IMR-90 (cell line): Measurements from ENCODE around the gene DMRT3. TPM values are rescaled to one million over a fixed set of nuclear protein-coding genes. Genes with fewer than 3 reads are reported as not detected.

Source experiments
- ATAC-seq: fragments of 200-7000 bp; cut with Tn5 transposase; 2 replicates; pipeline ENCODE4 v1.9.1; 2020; ENCODE audit warnings: low read depth, mild to moderate bottlenecking, moderate library complexity
- BruUV-seq: library from RNA; stranded (reverse); fragments of 400-500 nt; replicated peaks from 2 replicates; lab custom pipeline; 2021; lab: Mats Ljungman, UMichigan
- CTCF ChIA-PET: fragments of 300-600 bp; formaldehyde crosslinking; extraction: SDS; loops from one replicate; lab custom pipeline; 2021; ENCODE audit warnings: antibody characterized with exemption; lab: Yijun Ruan, JAX
- POLR2A ChIA-PET: fragments of 300-600 bp; sonication (Branson Sonifier 250); formaldehyde crosslinking; loops from one replicate; lab custom pipeline; 2022; ENCODE audit warnings: antibody characterized with exemption; ENCODE audit not compliant: unreplicated experiment; lab: Charles Lee
- DNase-seq: peaks from one replicate; pipeline ENCODE4 v3.0.0; 2013
- H2AFZ ChIP-seq: replicated peaks from 2 replicates; pipeline ENCODE3; 2013; ENCODE audit warnings: low read length, mild to moderate bottlenecking; ENCODE audit not compliant: poor library complexity
- H2AK5ac ChIP-seq: 2 replicates; pipeline ENCODE4 v1.6.1; 2013; ENCODE audit warnings: low read depth, low read length, inconsistent platforms
- H2AK9ac ChIP-seq: replicated peaks from 2 replicates; pipeline ENCODE3; 2013; ENCODE audit warnings: mild to moderate bottlenecking, low read depth, low read length, moderate library complexity; ENCODE audit not compliant: poor library complexity
- H2BK120ac ChIP-seq: 2 replicates; pipeline ENCODE4 v1.6.1; 2013; ENCODE audit warnings: low read depth, low read length, inconsistent platforms
- H2BK15ac ChIP-seq: 3 replicates; pipeline ENCODE4 v1.6.1; 2013; ENCODE audit warnings: low read depth, low read length, inconsistent platforms
- H2BK20ac ChIP-seq: 2 replicates; pipeline ENCODE4 v1.6.1; 2013; ENCODE audit warnings: low read depth, mild to moderate bottlenecking, inconsistent platforms, low read length, moderate library complexity
- H2BK5ac ChIP-seq: 2 replicates; pipeline ENCODE4 v1.6.1; 2013; ENCODE audit warnings: mild to moderate bottlenecking, low read depth, low read length, inconsistent platforms; ENCODE audit not compliant: poor library complexity, severe bottlenecking
- H3K14ac ChIP-seq: replicated peaks from 2 replicates; pipeline ENCODE4 v1.6.1; 2013; ENCODE audit warnings: low read depth, low read length, inconsistent platforms
- H3K18ac ChIP-seq: 2 replicates; pipeline ENCODE4 v1.6.1; 2013; ENCODE audit warnings: low read depth, low read length, control low read depth
- H3K23ac ChIP-seq: 2 replicates; pipeline ENCODE4 v1.6.1; 2013; ENCODE audit warnings: low read depth, low read length, inconsistent platforms
- H3K27ac ChIP-seq: 2 replicates; pipeline ENCODE4 v1.5.1; 2013; ENCODE audit warnings: mild to moderate bottlenecking, control low read depth, low read length; ENCODE audit not compliant: insufficient read depth
- H3K27me3 ChIP-seq: 2 replicates; pipeline ENCODE4 v1.6.1; 2013; ENCODE audit warnings: low read length; ENCODE audit not compliant: control insufficient read depth, insufficient read depth
- H3K36me3 ChIP-seq: 2 replicates; pipeline ENCODE4 v1.6.1; 2013; ENCODE audit warnings: low read length, mixed read lengths; ENCODE audit not compliant: control insufficient read depth, insufficient read depth
- H3K4ac ChIP-seq: 2 replicates; pipeline ENCODE4 v1.6.1; 2013; ENCODE audit warnings: low read depth, low read length, inconsistent platforms
- H3K4me1 ChIP-seq: 2 replicates; pipeline ENCODE4 v1.6.1; 2013; ENCODE audit warnings: low read length, mixed read lengths; ENCODE audit not compliant: control insufficient read depth, insufficient read depth
- H3K4me2 ChIP-seq: 2 replicates; pipeline ENCODE4 v1.6.1; 2013; ENCODE audit warnings: low read depth, mild to moderate bottlenecking, control low read depth, low read length, moderate library complexity
- H3K4me3 ChIP-seq: 2 replicates; pipeline ENCODE4 v1.5.1; 2013; ENCODE audit warnings: low read depth, mild to moderate bottlenecking, control low read depth, low read length, moderate library complexity; ENCODE audit not compliant: insufficient read depth
- H3K56ac ChIP-seq: 2 replicates; pipeline ENCODE4 v1.6.1; 2013; ENCODE audit warnings: low read length, inconsistent platforms; ENCODE audit not compliant: insufficient read depth; ENCODE audit errors: extremely low read depth
- H3K79me1 ChIP-seq, 2 experiments: 2 replicates each; pipeline ENCODE4 v1.6.1; 2013; ENCODE audit warnings: low read length in 2 of 2, inconsistent platforms in 1 of 2, low read depth in 1 of 2
- H3K9ac ChIP-seq: 2 replicates; pipeline ENCODE4 v1.6.1; 2013; ENCODE audit warnings: low read depth, low read length, control low read depth
- H3K9me1 ChIP-seq: 2 replicates; pipeline ENCODE4 v1.6.1; 2013; ENCODE audit warnings: low read length, inconsistent platforms; ENCODE audit not compliant: insufficient read depth
- H3K9me3 ChIP-seq: 2 replicates; pipeline ENCODE4 v1.6.1; 2013; ENCODE audit warnings: low read length; ENCODE audit not compliant: control insufficient read depth, insufficient read depth
- H4K20me1 ChIP-seq: 2 replicates; pipeline ENCODE4 v1.6.1; 2013; ENCODE audit warnings: low read length, inconsistent platforms; ENCODE audit not compliant: insufficient read depth
- H4K5ac ChIP-seq: 2 replicates; pipeline ENCODE4 v1.6.1; 2013; ENCODE audit warnings: mild to moderate bottlenecking, low read depth, low read length, control low read depth
- H4K8ac ChIP-seq, 2 experiments: 2 replicates each; pipeline ENCODE4 v1.6.1; 2013; ENCODE audit warnings: low read depth in 2 of 2, low read length in 2 of 2, control low read depth in 1 of 2, inconsistent platforms in 1 of 2
- H4K91ac ChIP-seq: 2 replicates; pipeline ENCODE4 v1.6.1; 2013; ENCODE audit warnings: low read depth, low read length, inconsistent platforms; ENCODE audit not compliant: insufficient read depth
- BHLHE40 ChIP-seq: fragments of 150-350 bp; IDR thresholded peaks from 2 replicates; pipeline ENCODE4 v1.6.1; 2016; ENCODE audit warnings: mild to moderate bottlenecking, low read depth, low read length
- CEBPB ChIP-seq: IDR thresholded peaks from 2 replicates; pipeline ENCODE4 v1.6.1; 2012; ENCODE audit warnings: low read depth, low read length, improper control_type of control experiment
- CHD1 ChIP-seq: IDR thresholded peaks from 2 replicates; pipeline ENCODE4 v1.6.1; 2012; ENCODE audit warnings: low read depth, low read length, improper control_type of control experiment
- MAZ ChIP-seq: IDR thresholded peaks from 2 replicates; pipeline ENCODE4 v1.6.1; 2012; ENCODE audit warnings: low read depth, mild to moderate bottlenecking, low read length, improper control_type of control experiment, moderate library complexity, borderline replicate concordance
- WGBS, 2 experiments: methylation state at CpG; one replicate each; pipeline versions ENCODE4 v1.1.5 to v1.1.7; 2013; ENCODE audit warnings: missing lambda C conversion rate in 2 of 2; ENCODE audit not compliant: insufficient read length in 1 of 2; ENCODE audit errors: extremely low coverage in 2 of 2; 5-methylcytosine and 5-hydroxymethylcytosine counted together
- dilution Hi-C: fragments of 300-500 bp; cut with HindIII; formaldehyde crosslinking; loops from one replicate; pipeline ENCODE4 v1.14.3; 2018; ENCODE audit warnings: low sequenced_read_pairs; ENCODE audit not compliant: unreplicated experiment
- in situ Hi-C: fragments of 300-500 bp; cut with MboI; formaldehyde crosslinking; loops from 3 replicates; pipeline ENCODE4 v1.14.3; 2019; ENCODE audit warnings: low sequenced_read_pairs, inconsistent platforms, mixed read lengths
- intact Hi-C: fragments of 100-400 bp; cut with micrococcal nuclease; formaldehyde crosslinking; loops from 2 replicates; pipeline ENCODE4 v1.10.0; 2022
- polyA plus RNA-seq, 3 experiments: library from polyadenylated mRNA; depleted of rRNA; stranded (reverse); fragments of >200 nt; gene quantifications; 2 replicates each; pipeline ENCODE4 v1.2.3, GENCODE V29; 2012; ENCODE audit warnings: low replicate concordance in 1 of 3
- total RNA-seq: library from RNA; depleted of rRNA; stranded (reverse); fragments of >200 nt; gene quantifications from 2 replicates; pipeline ENCODE4 v1.2.3, GENCODE V29; 2012
- TF ChIP-seq, protein P1 (sequence below): fragments of 150-350 bp; IDR thresholded peaks from 2 replicates; pipeline ENCODE4 v1.6.1; 2017; ENCODE audit warnings: mild to moderate bottlenecking, antibody characterized with exemption, low read length, low read depth
- TF ChIP-seq, protein P2 (sequence below): conservative IDR thresholded peaks from 2 replicates; pipeline ENCODE4 v1.5.1; 2012; ENCODE audit warnings: mild to moderate bottlenecking, low read depth, low read length, improper control_type of control experiment

Gene DMRT3
- total and polyA plus RNA-seq, 2 of the 4 experiments (the other 2 are of a cell fraction), result not detected

DNA sequence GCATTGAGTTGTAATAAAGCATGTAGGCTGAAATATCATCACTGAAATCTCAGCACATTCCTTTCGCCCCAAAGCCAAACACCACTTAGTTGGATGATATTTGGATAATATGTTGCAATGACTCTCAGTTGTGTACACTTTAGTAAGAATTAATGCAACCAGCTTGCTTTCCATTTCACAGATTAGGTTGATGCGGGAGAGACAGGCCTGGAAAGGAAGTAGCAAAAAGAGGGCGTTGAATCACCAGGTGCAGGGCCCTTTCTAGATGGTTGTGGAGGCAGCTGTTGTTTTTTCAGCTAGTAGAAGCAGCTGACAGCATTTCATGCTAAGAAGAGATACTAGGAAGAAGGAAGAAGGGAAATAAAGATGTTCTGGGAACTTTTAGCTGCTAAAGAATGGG is 30.9 kb downstream of the DMRT3 start:
- Histone ChIP-seq H4K91ac (no peak overlapping the region), H3K4me2 (no peak overlapping the region), H3K18ac (no peak overlapping the region), H2BK15ac (no peak overlapping the region), H2BK5ac (no peak overlapping the region), H2BK120ac (no peak overlapping the region), H3K14ac (no peak overlapping the region), H3K4me3 (no peak overlapping the region), H3K56ac (no peak overlapping the region), H2AK5ac (no peak overlapping the region), H3K9me3 (no peaks in the 10 kb centered on the region), H3K36me3 (no peaks in the 10 kb centered on the region), H3K4ac (no peak overlapping the region), H4K5ac (no peak overlapping the region), H2AK9ac (no peak overlapping the region), H3K79me1 (no peaks in the 10 kb centered on the region), H4K8ac (no peak overlapping the region), H2BK20ac (no peak overlapping the region), H3K9me1 (no peaks in the 10 kb centered on the region), H3K27me3 (no peaks in the 10 kb centered on the region), H3K9ac (no peak overlapping the region), H4K20me1 (no peaks in the 10 kb centered on the region), H3K23ac (no peak overlapping the region), H3K4me1 (no peaks in the 10 kb centered on the region), H2AFZ (no peak overlapping the region), H3K27ac (no peak overlapping the region)
- dilution Hi-C loops (no loop called here), in situ Hi-C loops (loop anchor here (5.0 to 10.0 kb wide), 4 partner anchors 115 to 620 kb away; no protein-coding TSS in a partner anchor), intact Hi-C loops (loop anchor here (5.0 kb wide), 2 partner anchors 200 to 660 kb away; no protein-coding TSS in a partner anchor)
- TF ChIP-seq CHD1 (no peak), CEBPB (0 out of 2 replicates have a peak, but pooled peaks have one; percentile 8), BHLHE40 (no peak), MAZ (no peak)
- TF ChIP-seq, protein P1, sequence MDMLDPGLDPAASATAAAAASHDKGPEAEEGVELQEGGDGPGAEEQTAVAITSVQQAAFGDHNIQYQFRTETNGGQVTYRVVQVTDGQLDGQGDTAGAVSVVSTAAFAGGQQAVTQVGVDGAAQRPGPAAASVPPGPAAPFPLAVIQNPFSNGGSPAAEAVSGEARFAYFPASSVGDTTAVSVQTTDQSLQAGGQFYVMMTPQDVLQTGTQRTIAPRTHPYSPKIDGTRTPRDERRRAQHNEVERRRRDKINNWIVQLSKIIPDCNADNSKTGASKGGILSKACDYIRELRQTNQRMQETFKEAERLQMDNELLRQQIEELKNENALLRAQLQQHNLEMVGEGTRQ, result no peak
- TF ChIP-seq, protein P2, sequence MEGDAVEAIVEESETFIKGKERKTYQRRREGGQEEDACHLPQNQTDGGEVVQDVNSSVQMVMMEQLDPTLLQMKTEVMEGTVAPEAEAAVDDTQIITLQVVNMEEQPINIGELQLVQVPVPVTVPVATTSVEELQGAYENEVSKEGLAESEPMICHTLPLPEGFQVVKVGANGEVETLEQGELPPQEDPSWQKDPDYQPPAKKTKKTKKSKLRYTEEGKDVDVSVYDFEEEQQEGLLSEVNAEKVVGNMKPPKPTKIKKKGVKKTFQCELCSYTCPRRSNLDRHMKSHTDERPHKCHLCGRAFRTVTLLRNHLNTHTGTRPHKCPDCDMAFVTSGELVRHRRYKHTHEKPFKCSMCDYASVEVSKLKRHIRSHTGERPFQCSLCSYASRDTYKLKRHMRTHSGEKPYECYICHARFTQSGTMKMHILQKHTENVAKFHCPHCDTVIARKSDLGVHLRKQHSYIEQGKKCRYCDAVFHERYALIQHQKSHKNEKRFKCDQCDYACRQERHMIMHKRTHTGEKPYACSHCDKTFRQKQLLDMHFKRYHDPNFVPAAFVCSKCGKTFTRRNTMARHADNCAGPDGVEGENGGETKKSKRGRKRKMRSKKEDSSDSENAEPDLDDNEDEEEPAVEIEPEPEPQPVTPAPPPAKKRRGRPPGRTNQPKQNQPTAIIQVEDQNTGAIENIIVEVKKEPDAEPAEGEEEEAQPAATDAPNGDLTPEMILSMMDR, result no peak
- ATAC-seq, result no peak
- POLR2A ChIA-PET, result no interaction called here
- no peak for DNase-seq
- no TSS peak for BruUV-seq
- CTCF ChIA-PET, result interaction anchor here (0.6 kb wide), 1 partner anchor 28 kb away, joined by 3 read pairs; no protein-coding TSS in a partner anchor
- no CpG with 5 or more reads among the region's 3 CpGs for WGBS, 2 experiments
